HG03378 (cell line): ENCODE measurements around the gene PSMB8.

ENCODE experiments used
- ATAC-seq: cut with Tn5 transposase; IDR thresholded peaks from one replicate; pipeline ENCODE4 v1.9.1; 2021; ENCODE audit warnings: mild to moderate bottlenecking, moderate library complexity; ENCODE audit not compliant: unreplicated experiment

Gene PSMB8

DNA sequence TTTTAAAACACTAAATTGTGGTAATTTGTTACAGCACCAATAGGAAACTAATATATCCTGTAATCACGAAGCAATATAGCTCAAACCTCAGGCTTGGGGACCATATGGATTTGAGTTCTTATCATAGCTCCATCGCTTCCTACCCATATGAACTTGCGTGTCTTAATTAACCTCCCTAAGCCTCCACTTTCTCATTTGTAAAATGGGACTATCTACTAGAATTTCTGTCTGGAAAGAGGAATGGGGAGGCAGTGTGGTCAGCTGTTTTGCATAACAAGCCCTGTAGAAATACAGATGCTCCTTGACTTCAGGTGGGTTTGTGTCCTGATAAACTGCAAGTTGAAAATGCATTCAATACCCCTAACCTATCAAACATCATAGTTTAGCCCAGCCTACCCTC lies 44.1 kb downstream of the PSMB8 start:
- ATAC-seq, result no peak

DNA sequence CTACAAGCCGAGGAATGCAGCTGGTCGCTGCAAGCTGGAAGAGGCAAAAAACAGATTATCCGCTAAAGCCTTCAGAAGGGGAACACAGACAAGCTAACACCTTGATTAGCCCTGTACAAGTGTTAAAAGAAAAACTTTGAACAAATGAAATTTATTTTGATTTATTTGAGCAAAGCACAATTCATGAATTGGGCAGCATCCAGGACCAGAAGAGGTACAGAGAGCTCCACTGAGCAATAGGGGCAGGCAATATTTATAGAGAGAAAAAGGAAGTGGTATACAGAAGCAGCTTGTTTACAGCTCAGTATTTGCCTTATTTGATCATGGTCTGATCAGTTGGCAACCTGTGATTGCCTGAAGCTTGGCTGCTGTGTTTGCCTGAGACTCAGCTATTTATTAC lies 44.7 kb downstream of the PSMB8 start:
- ATAC-seq, result no peak

DNA sequence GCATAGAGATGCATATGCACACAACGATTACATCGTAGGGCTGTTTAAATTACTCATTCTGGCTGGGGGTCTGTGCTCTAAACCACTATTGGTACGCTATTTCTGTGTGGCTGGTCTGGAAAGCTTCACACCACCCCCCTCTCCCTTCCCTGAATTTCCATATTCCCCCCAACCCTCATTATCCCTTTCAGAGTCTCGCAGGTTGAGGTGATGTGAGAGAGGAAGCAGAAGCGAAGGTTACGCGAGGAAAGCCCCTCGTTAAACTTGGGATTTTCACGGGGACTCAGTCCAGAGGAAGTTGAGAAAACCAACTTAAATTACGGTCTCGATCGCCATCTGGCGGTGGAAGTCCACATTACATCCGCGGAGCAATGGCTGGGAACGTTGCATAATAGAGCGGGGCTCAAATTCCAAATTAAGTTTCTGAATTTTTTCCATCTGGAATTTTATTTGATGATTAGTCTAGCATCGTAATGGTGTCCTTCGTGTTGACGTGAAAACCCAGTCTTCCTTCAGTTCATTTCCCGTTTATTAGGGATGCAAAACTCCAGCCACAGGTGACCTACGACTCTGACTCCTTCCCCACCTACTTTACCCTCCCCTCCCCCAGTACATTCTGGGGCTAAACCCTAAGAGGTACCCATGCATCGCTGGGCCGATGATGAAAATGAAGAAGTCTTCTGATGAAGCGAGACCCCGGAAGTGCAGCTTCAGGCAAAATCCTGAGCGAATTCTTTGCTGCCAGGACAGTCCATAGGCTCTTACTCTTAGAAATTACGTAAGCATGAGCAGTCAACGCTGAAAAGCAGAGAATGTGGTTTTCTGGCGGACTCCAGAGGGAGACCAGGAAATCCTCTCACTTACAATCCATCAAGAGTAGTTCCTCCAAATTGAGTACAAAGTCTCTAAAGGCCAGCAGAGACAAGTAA lies 46.7 kb downstream of the PSMB8 start:
- ATAC-seq, result no peak

DNA sequence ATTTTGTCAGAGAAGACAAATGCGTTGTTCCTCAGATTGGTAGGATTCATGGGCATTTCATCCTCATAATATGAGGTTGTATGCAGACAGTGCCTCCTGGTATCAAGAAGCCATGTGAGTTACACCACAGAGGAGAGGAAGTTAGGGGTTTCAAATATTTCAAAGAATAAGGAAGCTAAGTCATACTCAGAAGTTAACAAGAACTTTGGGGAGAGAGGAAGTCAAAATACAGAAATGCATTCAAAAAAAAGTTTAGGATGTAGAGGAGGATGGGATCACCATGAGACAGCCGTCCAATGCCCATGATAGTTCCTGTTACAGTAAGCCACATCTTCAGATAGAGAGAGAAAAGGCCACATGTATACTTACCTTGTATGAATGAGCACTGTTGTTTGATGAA lies 49.3 kb downstream of the PSMB8 start:
- ATAC-seq, result no peak

DNA sequence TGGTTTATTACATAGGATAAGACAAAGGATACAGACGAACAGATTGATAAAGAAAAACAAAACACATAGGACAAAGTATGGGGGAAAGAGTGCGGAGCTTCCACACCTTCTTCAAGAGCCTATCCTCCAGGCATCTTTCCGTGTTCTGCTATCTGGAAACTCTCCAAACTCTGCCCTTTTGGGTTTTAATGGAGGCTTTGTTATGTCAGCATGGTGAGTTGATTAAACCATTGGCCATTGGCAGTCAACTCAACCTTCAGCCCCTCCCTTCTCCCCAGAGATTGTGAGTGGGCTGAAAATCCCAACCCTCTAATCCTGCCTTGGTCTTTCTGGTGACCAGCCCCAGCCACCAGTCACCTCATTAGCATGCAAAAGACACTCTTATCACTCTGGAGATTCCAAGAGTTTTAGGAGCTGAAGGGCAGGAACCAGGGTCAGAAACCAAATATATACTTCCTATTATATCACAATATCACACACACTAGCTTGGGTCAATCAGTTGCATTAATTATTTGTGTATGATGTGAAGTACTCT lies 50.9 kb downstream of the PSMB8 start:
- no peak for ATAC-seq
